GM21381 (cell line): ENCODE results near the gene E2F4.

Experiments used
- ATAC-seq: cut with Tn5 transposase; IDR thresholded peaks from one replicate; pipeline ENCODE4 v1.9.1; 2021; ENCODE audit warnings: mild to moderate bottlenecking, moderate library complexity; ENCODE audit not compliant: unreplicated experiment

The E2F4 gene, protein sequence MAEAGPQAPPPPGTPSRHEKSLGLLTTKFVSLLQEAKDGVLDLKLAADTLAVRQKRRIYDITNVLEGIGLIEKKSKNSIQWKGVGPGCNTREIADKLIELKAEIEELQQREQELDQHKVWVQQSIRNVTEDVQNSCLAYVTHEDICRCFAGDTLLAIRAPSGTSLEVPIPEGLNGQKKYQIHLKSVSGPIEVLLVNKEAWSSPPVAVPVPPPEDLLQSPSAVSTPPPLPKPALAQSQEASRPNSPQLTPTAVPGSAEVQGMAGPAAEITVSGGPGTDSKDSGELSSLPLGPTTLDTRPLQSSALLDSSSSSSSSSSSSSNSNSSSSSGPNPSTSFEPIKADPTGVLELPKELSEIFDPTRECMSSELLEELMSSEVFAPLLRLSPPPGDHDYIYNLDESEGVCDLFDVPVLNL

GRCh38 chr16:67191995-67192681 lies at the start of gene E2F4:
Gene E2F4 (plus strand): TSS chr16:67192155. CDS start chr16:67192228, 73 bp downstream.
- peak; percentile 95 for ATAC-seq

DNA sequence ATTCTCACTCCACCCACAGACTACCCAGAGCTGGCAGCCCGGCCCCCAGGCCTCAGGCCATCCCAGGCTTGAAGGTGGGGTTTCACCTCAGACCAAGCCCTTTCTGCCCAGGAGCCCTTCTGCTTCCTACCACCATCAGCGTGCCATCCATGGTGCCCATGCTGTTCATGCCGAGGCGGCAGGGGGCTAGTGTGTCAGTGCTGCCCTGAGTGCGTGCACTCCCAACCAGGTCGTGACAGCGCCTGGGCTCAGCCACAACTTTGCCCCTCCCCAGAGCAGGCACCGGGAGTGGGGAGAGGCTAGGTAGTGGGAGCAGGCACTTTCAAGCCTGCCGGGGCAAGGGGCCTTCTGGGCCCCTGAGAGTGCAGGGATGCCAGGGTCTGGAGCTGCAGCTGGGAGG lies 49.6 kb upstream of the E2F4 start:
- no peak for ATAC-seq

DNA sequence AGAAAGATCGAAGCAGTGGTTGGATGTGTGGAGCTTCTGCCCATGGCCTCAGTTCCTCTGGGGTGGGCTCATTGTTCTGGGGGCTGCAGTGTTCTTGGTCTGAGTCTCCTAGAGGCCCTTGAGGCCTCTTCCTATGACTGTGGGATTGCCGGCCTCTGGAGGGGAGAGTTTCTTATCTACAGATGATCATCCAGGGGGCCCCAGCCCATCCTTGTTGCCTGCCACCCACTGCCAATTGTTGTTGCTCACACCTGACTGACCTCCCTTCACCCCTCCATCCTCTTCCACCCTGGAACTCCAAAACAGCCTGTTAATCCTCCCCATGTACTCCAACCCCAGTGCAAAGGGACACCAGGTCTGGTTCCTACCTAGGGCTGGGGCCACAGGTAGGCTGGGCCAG lies 47.0 kb upstream of the E2F4 start:
- no peak for ATAC-seq

- no peak for ATAC-seq
Measured at GRCh38 chr16:67145746-67146145, 46.2 kb upstream of the E2F4 start.

- ATAC-seq: no peak
Measured at GRCh38 chr16:67146523-67147357, 45.2 kb upstream of the E2F4 start.

DNA sequence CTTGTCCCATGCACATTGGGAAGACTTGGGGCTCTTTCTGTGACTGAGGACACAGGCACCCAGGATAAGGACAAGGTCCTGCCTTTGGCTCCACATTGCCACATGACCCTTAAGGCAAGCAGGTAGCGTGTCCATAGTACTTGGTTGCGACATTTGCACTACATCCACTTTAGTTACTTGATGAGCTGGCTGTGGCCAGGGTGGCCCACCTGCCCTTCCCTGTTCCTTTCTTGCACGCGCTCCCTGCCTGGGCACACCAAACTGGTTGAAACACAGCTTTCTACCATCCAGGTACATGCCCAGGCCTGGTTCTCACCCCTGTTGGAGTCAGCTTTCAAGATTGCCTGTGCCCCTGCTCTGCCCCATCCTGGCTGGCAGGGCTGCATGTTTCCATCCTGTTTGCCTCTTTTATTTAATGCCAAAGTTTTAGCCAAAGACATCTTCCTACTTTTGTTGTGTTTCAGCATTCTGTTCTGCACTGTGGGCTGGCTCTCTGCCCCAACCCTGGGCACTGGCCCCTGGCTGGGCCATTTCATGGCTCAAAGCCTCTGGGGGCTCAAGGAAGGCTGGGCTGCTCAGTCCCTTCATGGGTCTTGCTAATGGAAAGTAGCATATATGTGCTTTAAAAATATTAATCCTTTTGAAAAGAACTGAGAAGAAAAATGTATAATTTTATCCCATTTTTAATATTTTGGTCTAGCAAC lies 44.4 kb upstream of the E2F4 start:
- no peak for ATAC-seq

DNA sequence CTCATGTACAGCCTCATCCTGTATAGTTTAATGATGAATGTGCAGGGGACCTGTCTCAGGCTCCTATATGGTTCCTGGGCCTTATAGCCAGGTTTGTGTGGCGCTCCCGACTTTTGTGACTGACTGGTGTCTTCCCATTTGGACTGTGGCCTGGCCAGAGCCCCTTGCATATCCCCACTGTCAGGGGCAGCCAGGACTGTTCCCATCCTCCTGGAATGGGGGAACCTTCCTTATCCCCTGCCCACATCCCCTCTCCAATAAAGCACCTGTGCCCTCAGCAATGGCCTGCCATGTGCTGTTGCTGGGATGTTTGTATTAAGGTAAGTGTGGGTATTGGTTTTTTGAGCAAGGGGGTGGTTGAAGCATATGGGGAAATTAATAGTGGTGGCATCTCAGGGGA lies 43.7 kb upstream of the E2F4 start:
- ATAC-seq: no peak

DNA sequence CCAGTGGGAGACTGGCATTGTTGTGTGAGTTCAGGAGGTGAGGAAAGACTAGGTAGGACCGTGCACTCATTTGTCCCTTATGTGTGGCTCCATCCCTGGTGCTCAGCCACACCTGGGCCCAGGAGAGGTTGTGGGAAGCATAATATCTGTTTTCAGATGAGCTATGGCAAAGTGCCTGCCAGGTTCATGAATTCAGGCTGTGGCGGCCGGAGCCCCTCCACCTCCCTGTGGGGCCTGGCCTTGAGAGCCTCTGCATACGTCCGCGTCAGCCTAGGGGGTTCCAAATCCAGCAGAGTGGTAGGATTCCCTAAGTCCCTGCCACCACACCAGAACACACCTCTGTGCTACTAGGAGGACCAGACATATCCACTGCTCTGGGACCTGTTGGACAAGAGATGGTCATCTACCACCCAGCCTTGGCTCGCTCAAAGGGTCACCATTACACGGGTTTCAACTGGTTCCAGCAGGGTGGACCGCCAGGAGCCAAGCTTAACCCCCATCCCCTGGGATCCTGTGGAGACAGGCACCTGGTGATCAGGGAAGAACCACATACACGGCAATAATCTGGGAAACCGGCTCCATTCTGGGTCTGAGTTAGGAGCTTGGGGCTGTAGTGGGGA lies 43.2 kb upstream of the E2F4 start:
- no peak for ATAC-seq

DNA sequence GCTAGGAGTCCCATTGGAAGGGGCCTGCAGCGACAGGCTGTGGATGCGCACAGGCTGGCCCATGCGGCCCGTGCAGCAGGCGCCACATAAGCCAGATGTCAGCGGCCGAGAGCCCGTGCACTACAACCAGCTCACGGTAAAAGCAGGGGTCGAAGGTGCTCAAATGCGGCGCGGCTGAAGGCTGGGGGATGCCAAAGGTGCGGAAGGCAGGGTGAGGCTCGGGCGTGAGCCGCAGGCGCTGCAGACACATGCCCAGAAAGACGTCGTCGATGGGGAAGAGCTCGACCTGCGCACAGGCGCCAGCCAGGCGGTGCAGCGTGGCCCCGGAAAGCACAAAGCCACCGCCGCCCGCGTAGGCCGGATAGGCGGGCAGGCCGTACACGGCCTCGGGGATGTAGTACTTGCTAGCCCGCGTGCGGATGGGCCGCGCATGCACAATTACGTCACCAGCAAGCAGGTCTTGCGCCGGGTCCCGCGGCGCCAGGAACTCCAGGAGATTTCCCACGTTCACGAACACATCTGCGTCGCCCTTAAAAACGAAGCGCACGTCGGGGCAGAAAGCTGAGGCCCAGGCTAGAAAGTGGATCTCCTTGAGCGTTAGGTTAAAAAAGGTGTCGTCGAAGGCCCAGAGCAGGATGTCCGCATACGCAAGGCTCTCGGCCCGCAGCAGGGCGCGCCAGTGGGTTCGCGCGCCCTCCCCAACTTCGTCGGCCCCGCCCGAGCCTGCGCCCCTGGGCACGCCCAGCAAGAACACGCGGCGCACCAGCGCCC lies 42.5 kb upstream of the E2F4 start:
- no peak for ATAC-seq

- ATAC-seq: peak; percentile 36
Measured at GRCh38 chr16:67150047-67150832, 41.7 kb upstream of the E2F4 start.

DNA sequence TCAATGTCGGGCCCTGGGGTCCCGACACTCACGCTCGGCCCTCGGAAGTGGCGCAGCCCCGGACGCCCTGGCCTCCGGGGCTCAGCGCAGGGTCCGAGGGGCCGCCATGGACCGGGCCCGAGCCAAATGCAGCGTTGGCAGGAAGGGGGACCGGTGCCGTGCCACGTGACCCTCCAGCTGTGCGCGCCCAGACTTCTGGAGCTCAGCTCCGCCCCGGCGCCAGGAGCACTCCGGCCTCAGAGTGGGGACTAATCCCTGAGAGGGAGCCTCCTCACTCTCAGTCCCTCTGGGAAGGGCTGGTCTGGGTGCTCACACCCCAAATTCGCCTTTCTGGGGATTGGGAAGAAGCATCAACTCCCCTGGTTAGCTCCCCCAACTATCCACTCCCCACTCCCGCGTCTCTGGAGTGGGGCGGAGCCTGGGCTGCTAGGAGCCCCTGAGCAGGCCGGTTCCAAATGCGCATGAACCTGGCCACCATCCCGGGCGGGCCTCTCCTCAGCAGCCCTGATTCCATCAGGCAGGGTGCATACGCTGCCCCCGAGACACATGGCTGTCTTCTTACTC lies 41.0 kb upstream of the E2F4 start, which contains the start of gene B3GNT9:
Gene B3GNT9, minus strand, starts transcription at position 166 of the 564 bp plus-strand sequence. CDS start 513 bp downstream, outside the sequence.
- ATAC-seq: peak; percentile 52

DNA sequence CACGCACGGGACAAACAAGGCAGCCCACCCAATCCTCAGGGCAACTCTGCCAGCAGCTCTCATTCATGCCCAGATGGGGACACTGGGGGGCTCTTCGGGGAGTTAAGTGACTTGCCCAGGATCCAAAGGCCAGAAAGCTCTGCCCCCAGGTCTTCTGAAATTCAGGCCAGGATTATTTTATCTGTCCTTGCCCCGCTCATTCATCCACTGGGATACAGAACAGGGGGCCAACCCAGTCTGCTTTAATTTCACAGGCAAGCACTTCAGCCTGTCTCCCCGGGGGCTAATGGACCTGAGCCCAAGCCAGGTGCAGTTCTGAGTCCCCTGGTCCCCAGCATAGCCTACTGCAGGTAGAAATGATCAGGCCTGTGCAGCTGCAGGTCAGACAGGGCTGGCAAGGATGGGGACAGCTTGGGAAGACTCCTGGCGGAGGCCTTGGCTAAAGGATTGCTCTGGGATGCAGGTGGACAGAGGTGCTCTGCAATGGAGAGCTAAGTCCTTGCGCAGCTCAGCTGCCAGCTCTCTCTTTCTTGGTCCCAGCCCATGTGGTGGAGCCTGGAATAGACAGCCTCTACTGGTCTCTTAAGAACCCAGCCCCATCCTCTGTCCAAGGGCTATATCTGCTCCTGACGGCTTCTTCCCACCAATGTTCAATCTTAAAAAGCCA lies 40.4 kb upstream of the E2F4 start:
- ATAC-seq: no peak

GRCh38 chr16:67154578-67155294 lies 37.2 kb upstream of the E2F4 start:
- ATAC-seq: no peak

- no peak for ATAC-seq
Measured at GRCh38 chr16:67155295-67156142, 36.4 kb upstream of the E2F4 start.

DNA sequence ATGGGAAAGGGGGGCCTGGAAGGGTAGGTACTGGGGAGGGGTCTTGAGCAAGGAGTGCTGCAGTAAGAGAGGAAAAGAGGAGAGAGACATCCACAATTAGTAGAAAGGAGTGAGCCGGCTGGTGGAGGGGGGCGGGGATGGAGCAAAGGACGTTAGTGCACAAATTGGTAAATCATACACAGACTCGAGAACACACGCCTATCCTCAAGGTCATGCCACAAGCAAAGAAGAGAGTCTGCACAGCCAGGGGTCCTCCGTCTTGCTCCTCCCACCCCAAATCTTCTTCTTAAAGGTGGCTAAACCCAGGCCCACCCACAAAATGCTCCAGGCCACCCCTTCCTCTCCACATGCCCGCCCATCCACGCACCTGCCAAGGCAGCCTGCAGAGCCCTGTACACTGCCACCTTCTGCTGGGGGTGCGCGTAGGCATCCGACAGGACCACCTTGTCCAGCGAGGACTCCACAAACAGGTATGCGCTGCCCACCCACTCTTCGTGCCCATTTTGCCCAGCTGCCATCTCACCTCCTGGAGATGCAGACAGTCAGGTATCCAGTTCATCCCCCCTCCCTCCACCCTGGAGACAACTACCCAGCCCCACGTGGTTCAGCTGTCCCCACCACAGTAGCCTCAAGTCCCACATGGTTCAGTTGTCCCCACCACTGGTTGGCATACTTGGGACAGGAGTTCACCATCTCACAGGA lies 35.7 kb upstream of the E2F4 start:
- no peak for ATAC-seq
